Lower leg skin (tissue), 3 donors: Measurements from ENCODE around the gene NRXN3.

Source experiments
- POLR2A ChIP-seq, 2 donors: fragments of 450-650 bp; IDR thresholded peaks; one replicate each; pipeline ENCODE4 v1.6.1; 2016 to 2017; ENCODE audit warnings: antibody characterized with exemption in 2 of 2, mild to moderate bottlenecking in 1 of 2, moderate library complexity in 1 of 2
- TF ChIP-seq, protein P1 (sequence below), 3 donors: fragments of 450-650 bp; IDR thresholded peaks; one replicate each; pipeline ENCODE4 v1.5.1; 2016; ENCODE audit warnings: antibody characterized with exemption in 3 of 3, mild to moderate bottlenecking in 3 of 3, moderate library complexity in 2 of 3

DNA sequence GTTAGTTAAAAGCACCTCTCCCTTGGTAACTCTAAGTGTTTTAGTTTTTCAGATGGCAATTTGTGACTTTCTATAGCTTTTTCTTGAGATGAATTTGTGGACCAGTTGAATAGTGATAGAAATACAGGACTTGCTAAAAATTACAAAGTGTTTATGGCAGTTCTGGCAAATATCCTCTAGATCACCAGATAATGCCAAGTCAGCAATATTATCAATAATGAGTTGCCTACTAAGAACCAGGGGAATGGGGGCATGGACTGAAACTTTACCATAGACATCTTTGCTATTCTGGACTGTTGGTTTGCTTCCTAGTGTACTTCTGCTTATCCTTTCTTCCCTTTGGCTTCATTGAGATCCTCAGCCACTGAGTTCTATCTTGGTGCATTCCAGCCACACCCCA is 1456.9 kb downstream of the NRXN3 start:
- TF ChIP-seq, protein P1, sequence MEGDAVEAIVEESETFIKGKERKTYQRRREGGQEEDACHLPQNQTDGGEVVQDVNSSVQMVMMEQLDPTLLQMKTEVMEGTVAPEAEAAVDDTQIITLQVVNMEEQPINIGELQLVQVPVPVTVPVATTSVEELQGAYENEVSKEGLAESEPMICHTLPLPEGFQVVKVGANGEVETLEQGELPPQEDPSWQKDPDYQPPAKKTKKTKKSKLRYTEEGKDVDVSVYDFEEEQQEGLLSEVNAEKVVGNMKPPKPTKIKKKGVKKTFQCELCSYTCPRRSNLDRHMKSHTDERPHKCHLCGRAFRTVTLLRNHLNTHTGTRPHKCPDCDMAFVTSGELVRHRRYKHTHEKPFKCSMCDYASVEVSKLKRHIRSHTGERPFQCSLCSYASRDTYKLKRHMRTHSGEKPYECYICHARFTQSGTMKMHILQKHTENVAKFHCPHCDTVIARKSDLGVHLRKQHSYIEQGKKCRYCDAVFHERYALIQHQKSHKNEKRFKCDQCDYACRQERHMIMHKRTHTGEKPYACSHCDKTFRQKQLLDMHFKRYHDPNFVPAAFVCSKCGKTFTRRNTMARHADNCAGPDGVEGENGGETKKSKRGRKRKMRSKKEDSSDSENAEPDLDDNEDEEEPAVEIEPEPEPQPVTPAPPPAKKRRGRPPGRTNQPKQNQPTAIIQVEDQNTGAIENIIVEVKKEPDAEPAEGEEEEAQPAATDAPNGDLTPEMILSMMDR (IDR thresholded peaks at IDR 0.05), result no peak
- TF ChIP-seq POLR2A (IDR thresholded peaks at IDR 0.05), result no peak
